HT-29 (cell line): ENCODE data around the gene PTPRD. TPM values are rescaled to one million over a fixed set of nuclear protein-coding genes. Genes with fewer than 3 reads are reported as not detected.

ENCODE experiments used
- DNase-seq: peaks from one replicate; pipeline ENCODE4 v3.0.0-alpha.2; 2015; ENCODE audit warnings: low spot score
- total RNA-seq: library from RNA; depleted of rRNA; stranded (reverse); fragments of >200 nt; shearing (Covaris generic); gene quantifications from 2 replicates; pipeline ENCODE4 v1.2.3, GENCODE V29; 2014

The PTPRD gene
- total RNA-seq, 1 experiment from 2014 or later, result not detected

DNA sequence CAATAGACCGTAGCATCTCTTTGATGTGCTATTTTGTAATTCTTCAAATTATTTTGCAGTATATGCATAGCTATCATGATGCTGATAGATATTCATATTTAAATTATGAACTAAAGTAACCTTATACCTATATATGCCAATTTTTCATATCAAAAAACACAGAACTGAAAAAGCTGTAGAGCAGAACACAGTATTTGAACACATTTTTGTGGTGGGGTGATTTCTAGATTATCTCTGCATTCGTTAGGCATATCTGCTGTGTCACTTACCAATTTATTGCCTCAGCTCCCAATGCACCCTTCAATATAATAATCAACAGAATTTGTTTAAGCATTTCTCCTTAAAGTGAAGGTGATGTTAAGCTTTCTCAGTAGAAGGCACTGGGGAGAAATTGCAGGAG lies 998.2 kb downstream of the PTPRD start:
- no peak for DNase-seq

DNA sequence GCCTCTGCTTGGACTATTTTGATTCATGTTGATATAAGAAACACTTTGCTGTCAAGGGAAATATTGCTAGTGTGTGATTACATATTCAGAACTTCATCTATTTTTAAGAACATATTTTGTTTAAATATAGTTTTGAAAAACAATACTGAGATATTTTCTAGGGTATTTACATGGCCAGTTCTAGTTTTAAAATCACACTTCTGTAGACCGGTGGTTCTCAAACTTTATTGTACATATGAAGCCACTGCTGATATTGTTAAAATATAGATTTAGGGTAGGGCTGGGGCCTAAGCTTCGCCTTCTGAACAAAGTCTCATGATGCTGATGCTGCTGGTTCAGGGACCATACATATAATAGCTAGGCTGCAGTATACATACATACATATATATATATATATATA lies 1000.0 kb downstream of the PTPRD start:
- DNase-seq, result no peak

DNA sequence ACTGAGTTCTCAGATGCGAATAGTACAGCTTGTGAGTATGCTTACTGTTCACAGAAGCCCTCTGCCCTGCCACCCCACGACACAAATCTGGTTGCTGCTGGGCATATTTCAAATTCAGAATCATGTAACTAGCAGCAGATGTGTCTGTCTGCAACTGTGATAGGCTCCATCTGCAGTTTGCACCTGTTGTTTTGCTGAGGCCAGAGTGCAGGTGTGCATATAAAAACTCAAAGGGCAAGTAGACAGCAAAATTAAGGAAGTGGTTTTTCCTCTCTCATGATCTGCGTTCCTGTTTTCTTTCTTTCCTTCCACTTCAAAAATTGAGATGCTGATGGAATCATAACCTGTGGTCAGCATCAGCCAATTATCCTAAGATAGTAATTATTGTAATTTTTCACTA lies 1000.5 kb downstream of the PTPRD start:
- no peak for DNase-seq

DNA sequence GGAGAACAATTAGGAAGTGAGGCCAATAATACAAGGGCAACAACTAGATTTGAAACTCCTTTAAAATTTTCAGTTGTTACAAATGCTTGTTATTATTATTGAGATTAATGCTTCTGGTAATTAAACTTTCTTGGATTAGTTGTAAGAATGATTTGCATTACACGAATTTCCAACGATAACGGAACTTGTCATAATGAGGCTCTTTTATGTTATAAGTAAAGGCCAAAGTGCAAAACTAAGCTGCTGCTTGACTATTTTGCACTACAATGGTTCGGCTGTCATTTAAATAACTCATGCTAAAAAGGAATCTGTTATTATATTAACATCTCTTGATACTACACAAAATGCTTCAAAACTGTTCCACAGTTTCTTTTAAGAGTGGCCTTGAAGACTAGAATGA lies 1007.1 kb downstream of the PTPRD start:
- DNase-seq, result no peak

DNA sequence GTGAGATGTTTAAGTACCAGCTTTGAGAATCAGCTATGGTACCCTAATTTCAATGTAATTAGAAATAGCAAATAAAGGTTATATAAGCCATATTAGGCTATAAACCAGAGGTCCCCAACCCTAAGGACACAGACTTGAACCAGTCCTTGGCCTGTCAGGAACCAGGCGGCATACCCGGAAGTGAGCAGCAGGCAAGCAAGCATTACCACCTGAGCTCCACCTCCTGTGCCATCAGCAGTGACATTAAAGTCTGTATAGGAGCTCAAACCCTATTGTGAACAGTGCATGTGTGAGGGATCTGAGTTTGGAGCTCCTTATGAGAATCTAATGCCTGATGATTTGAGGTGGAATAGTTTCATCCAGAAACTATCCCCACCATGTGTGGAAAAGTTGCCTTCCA lies 1009.5 kb downstream of the PTPRD start:
- no peak for DNase-seq

DNA sequence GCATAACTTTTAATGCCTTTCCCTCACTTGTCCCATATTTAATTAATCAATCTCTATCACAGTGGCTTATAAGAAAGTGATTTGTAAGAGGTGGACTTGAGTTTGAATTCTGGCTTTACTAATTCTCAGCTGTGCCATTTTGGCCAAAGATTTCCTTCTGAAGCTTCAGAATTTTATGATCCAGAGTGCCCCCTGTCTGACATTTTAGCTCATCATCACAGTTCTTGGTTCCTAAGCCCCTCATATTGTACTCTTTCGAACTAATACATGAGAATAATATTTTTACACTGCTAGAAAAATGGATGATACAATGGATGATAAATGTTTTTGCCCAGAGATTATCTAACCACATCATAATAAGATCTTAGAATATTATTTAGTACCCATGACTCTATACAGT lies 1014.1 kb downstream of the PTPRD start:
- no peak for DNase-seq

DNA sequence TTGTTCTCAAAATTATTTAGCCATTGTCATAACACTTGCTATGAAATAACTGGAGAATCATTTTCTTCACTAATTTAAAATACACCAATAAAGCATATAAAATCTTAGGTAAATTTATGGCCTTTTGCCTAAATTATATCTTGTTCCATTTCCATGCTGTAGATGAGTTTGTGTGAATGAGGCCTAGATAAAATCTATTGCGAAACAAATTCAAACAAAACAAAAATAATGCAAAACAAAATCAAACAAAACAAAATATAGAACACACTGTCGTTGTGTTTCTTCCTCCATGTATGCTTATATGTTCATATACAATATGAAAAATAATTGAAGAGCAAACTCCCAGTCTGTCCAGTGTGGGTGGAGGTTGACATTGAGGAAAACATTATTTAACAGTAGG lies 1020.7 kb downstream of the PTPRD start:
- DNase-seq, result no peak

DNA sequence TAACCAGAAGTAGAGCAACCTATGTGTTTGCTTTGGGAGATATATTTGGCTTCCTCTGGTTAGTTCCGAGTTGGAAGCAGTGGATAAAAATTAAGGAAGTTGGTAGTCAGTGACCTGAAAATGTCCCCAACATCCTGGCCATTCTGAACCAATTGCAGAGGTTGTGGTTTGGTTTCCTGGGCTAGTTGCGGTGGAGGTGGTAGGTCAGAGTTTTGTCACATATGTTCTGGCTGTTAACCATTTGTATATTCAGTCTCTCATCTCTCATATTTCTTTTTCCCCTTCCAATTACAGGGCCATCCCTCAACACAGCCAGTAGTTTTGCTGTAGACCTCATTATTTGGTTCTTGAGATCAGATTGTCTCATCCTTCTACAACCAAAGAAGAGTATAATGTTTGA lies 1026.9 kb downstream of the PTPRD start:
- DNase-seq, result no peak

DNA sequence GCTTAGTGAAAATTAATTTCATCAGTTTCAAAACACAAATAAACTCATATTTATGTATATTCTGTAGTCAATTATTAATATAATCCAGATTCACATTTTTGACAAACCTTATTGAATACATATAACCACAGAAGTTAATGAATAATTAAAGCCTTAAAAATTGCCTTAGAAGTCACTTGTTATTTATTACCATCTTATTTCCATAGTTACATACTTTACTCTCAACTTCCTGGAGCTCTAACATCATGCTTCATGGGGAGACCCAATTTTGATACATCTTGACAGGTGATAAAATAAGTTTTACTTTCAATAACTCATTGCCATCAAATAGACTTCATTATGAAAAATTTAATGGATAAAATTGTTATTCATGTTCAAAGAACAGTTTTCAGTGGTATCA lies 1038.7 kb downstream of the PTPRD start:
- no peak for DNase-seq

DNA sequence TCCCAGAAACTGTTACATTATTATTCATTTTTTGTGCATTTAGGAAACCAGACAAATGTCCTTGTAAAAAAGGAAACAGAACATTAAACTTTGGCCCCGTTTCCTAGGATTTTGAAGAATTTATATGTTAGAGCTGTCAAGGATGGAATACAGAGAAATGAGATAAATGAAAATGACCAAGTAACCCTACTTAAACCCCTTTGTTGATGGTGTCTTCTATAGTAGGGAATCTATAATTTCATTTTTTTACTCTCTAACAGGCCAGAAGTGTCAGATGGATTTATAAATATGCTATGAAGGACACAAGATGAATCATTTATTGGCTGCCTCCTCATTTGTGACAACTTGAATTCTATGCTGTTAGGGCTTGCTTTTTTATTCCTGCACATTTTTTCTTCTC lies 1047.1 kb downstream of the PTPRD start:
- DNase-seq, result no peak

DNA sequence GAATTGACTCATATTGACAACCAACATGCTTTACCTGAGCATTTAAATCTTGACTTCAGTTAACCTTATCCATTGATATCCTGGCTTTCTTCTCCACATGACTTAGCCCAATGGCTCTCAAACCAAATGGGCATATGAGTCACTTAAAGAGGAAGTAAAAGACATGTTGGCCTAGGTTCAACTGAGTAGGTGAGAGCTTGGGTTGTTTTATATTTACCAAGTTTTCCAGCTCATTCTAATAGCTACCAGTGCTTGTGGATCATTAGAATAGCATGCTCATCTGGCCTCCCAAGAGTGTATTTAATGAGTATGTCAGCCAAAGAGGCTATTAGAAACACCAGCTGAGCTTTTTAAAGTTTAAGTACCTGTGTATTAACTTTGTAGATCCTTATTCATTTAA lies 1049.0 kb downstream of the PTPRD start:
- no peak for DNase-seq

DNA sequence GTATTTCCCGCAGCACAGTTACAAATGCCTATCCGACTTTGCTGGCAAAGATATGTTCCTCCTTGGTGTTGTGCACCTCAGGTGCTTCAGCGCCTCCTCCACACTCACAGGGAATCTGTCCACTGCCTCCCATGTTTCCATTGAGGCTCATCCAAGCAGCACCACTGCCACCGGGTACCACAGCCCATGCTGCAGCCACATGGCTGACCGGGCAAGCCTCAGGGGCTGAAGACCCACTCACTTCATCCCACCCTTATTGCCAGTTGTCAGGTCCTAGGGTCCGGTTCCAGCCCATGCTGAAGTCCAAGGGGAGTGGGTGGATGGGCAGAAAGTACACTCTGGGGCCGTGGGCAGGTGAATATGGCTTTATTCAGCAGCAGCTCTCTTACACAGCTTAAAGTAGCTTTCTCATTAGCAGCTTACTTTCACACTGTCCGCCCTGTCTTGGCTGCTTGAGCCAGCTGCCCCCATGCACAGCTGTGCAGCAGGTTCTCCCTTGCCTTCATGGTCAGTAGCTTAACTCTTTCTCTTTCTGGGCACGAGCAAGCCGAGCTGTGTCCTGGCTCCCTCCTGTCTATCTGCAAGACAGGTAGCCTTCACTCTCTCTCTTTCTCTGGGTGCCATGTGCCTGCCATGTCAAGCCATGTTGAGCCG lies 1052.3 kb downstream of the PTPRD start:
- no peak for DNase-seq

DNA sequence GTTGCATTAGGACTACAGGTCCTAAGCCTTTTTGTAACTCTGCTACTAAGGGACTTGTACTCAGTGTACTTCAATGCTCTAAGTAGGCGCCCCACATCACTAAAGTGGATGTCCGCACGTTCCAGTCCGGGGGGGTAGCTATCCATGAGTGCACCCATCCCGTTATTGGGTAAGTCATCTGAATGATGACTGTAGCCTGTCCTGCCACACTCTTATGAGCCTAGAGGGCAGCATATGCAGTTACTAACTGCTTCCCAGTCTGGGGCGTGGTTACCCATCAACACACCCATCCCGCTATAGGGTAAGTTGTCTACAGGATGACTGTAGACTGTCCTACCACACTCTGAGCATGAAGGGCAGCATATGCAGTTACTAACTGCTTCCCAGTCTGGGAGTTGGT lies 1053.9 kb downstream of the PTPRD start:
- DNase-seq, result no peak

DNA sequence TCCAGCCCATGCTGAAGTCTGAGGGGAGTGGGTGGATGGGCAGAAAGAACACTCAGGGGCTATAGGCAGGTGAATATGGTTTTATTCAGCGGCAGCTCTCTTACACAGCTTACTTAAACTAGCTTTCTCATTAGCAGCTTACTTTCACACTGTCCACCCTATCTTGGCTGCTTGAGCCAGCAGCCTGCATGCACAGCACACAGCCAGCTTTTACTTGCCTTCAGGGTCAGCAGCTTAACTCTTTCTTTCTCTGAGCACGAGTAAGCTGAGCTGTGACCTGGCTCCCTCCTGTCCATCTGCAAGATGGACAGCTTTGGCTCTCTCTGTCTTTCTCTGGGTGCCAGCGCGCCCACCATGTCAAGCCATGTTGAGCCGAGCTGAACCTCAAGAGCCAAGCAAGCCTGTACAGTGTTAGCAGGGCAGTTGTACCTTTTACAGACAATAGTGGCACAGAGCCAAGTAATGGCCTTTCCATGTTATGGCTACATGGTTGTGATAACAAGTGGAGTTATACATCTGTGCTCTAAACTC lies 1054.9 kb downstream of the PTPRD start:
- no peak for DNase-seq

DNA sequence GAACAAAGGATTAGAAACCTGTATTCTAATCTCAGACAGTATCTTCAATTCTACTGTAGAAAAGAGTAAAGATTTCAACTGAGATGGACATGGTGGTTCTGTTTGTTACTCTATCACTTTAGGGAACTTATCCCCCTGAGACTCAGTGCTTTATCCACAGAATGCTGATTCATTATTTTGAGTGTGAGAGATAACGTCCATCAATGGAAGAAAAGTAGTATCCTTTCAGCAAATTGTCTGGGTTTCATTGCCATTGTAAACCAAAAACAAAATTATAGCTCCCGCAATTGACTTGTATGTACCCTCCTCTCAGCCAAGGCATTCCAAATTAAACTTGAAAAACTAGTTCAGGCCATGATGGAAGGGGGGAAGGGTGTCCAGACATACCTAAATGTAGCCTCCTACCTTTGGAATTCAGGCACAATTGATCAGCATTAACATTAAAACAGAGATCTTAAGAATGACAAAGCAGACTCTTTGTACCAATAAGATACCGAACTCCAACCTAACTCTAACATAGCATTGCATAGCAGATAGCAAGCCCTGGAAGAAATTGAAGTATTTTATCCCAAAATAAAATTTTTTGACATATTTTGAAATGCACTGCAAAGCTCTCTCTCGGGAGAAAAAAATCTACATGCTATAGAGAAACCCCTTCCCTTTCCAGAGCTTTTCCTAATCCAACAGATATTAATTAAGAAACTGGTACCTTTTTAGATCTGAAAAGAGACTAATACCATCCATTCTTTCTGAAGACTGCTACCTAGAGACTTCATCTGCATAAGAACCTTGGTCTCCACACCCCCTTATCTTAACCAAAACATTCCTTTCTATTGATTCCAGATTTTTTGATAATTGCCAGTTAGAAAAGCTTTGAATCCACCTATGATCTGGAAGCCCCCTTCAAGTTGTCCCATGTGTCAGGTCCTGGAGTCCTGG lies 1055.7 kb downstream of the PTPRD start:
- DNase-seq, result no peak

DNA sequence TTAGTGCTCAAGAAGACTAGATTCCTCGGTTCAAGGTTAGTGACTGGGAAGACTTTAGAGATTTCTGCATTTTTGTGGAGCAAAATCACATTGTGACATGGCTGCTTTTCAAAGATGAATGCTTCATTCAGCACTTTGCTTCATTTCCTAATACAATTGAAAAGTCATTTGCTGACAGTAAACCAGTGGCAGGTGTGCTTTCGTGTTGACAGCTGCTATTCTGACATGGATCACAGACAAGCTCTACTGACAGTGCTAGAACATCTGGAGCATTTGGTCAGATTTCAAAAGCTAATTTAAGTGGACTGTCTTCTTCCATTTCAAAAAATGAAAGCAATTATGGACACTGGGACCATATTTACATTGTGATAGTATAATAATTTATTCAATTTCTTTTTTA lies 1060.1 kb downstream of the PTPRD start:
- DNase-seq, result no peak

DNA sequence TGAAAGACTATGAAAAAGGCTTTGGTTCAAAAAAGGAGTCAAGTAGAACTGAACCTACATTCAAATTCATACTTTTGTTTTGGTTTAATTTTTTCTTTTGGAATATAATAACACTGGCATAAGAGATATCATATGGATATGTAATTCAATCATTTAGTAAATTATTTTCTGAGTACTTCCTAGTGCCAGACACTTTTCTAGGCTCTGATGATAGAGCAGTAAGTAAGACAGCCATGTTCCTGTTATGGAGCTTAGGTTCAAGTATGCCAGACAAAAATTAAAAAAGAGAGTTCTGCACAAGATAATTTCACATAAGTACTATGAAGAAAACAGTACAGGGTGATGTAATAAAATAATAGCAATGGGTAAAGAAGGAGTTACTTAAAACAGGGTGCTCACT lies 1074.0 kb downstream of the PTPRD start:
- DNase-seq, result no peak

DNA sequence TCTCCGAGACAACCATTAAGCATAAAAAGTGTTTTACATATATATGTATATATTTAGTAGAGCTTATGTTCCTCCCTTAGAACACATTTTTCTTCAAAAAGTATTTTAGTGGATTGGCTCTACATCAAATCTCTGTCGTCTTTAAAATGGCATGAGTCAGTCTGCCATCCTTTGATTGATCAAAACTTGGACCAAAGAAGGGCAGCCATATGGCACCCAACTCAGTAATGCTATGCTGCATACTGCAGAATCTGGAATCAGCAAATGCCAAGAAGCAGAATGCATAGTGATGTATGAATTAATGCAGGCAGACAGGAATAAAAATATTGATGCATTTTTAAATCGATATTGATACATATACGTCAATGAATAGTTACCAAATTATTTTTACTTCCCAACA lies 1074.4 kb downstream of the PTPRD start:
- no peak for DNase-seq

DNA sequence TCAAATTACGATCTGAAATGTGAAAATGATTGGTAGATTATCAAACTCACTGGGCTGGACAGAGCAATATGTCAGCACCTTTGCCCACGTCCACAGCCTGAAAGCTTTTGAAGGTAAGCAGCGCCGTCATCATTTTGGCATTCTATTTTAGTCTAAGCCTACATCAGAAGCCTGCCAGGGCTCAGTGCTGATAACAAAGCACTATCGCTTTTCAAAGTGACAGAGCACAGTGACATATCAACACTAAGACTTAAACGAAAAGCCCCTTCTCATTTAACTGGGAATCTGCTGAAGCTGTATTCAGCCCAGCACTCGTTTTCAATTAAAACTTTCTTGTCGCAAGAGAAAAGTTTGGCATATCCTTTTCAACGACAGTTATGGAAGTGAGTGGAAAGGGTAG lies 1076.3 kb downstream of the PTPRD start:
- no peak for DNase-seq

DNA sequence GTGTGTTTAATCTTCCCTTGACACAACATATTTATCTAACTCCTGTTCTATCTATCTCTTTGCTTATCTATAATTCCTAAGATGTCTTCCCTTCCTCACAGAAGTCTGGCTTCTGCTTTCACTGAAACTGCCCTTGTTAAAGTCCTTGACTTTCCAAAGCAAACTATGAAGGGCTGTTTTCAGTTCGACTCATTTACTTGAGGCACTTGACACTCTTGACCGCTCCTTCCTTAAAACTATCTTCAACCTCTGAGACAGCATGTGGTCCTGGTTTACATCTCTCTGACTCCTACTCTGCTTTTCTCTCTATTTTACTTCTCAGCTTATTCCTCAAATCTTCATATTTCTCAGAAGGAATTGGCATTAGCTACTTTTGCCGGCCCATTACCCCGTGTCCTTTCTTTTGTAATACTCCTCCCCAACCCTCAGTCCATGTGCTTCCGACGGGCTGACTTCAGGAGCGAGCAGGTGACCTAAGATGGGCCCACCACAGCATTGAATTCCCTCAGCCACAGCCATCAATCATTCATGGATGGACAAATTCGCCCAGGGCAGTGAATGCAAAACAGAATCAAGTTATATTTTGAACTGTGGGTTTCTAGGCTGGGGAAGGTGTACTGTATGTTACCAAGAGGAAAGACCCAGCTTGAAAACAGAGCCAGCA lies 1089.2 kb downstream of the PTPRD start:
- DNase-seq, result no peak

DNA sequence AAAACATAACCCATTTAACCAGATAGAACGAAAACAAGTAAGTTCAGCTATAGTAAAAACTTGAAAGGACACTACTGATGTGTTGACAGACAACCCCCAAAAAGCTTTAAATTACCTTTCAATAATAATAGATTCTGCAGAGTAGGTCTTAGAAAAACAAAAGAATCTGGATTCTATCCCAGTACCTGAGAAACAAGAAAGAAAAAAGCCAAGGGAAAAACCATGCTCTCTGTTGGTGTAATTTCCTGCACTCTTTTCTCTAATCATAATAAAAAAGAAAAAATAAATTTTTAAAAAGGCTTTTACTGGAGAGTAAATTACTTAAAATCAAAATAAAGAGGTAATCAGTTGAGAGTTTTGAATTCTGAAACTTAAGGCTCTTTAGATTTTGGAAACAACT lies 1090.4 kb downstream of the PTPRD start:
- no peak for DNase-seq

DNA sequence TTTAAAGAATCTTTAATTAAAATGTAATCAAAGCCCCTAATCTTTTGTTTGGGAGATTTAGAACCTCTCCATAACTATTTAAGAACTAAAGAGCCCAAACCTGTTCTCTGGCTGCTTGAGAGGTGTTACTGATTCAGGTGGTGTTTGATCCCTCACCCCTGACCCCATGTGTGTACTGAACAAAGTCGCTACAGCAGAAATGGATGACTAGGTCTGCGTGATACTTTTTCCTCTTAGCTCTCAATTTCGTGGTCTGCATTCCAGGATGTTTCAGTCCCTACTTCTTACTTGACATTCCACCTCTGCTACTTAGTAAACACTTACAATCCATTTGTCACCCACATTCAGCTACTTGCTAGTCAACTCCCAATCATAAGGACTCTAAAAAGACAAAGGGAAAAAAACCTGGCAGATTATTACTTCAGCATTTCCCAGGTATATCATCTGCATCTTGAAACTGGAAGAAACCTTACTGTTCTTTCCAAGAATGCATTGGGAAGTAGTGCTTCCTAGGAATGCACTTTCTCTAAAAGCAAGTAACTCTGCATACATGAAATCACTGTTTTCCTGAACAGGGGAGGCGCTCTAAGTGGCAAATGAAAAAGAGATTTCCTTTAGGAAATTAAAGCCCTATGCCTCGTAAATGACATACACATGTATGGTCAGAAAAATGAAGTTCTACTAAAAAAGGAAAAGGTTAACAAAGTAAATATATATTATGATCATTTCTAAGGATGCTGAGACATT lies 1091.6 kb downstream of the PTPRD start:
- DNase-seq, result no peak
